Loucy (cell line): ENCODE results near the gene MEF2A.

Experiments
- H2AFZ ChIP-seq: fragments of 200-600 bp; sonication (generic); 2 replicates; pipeline ENCODE4 v1.6.0; 2016; ENCODE audit warnings: antibody characterized with exemption, mild to moderate bottlenecking, low read length, moderate library complexity
- H3F3A ChIP-seq: fragments of 200-600 bp; 2 replicates; pipeline ENCODE4 v1.6.0; 2016; ENCODE audit warnings: antibody characterized with exemption, low read depth, mild to moderate bottlenecking
- H3K27me3 ChIP-seq: fragments of 200-600 bp; sonication (generic); 2 replicates; pipeline ENCODE4 v1.6.1; 2014; ENCODE audit warnings: low read length, mild to moderate bottlenecking; ENCODE audit not compliant: insufficient read depth, poor library complexity, severe bottlenecking
- H3K36me3 ChIP-seq: fragments of 200-600 bp; sonication (generic); 2 replicates; pipeline ENCODE4 v1.6.1; 2016; ENCODE audit warnings: low read length; ENCODE audit not compliant: insufficient read depth
- H3K4me1 ChIP-seq: fragments of 200-600 bp; sonication (generic); 2 replicates; pipeline ENCODE4 v1.5.1; 2014; ENCODE audit warnings: low read length, mild to moderate bottlenecking; ENCODE audit not compliant: insufficient read depth, poor library complexity, severe bottlenecking
- H3K4me2 ChIP-seq: fragments of 200-600 bp; sonication (generic); 2 replicates; pipeline ENCODE4 v1.6.0; 2014; ENCODE audit warnings: antibody characterized with exemption, low read length, low read depth, mild to moderate bottlenecking; ENCODE audit not compliant: poor library complexity, severe bottlenecking
- H3K4me3 ChIP-seq: fragments of 200-600 bp; sonication (generic); 2 replicates; pipeline ENCODE4 v1.5.1; 2014; ENCODE audit warnings: low read length, mild to moderate bottlenecking, mixed read lengths; ENCODE audit not compliant: poor library complexity, severe bottlenecking
- H3K79me2 ChIP-seq: fragments of 200-600 bp; sonication (generic); 2 replicates; pipeline ENCODE4 v1.6.1; 2014; ENCODE audit warnings: low read length; ENCODE audit not compliant: insufficient read depth
- H3K9ac ChIP-seq: fragments of 200-600 bp; sonication (generic); 2 replicates; pipeline ENCODE4 v1.6.0; 2014; ENCODE audit warnings: mild to moderate bottlenecking, low read depth, low read length, moderate library complexity; ENCODE audit not compliant: poor library complexity, severe bottlenecking
- H3K9me2 ChIP-seq: fragments of 200-600 bp; sonication (generic); replicated peaks from 2 replicates; pipeline ENCODE4 v1.6.1; 2016; ENCODE audit warnings: low read depth, low read length, mixed read lengths
- H3K9me3 ChIP-seq: fragments of 200-600 bp; sonication (generic); 2 replicates; pipeline ENCODE4 v1.6.1; 2014; ENCODE audit warnings: mild to moderate bottlenecking, antibody characterized with exemption, low read length, low read depth; ENCODE audit not compliant: insufficient read depth
- H4K20me1 ChIP-seq: fragments of 200-600 bp; sonication (generic); 2 replicates; pipeline ENCODE4 v1.6.0; 2014; ENCODE audit warnings: antibody characterized with exemption, low read length, mild to moderate bottlenecking; ENCODE audit not compliant: insufficient read depth, poor library complexity, severe bottlenecking
- CTCF ChIP-seq: fragments of 200-600 bp; sonication (generic); conservative IDR thresholded peaks from 2 replicates; pipeline ENCODE4 v1.5.1; 2014; ENCODE audit warnings: mild to moderate bottlenecking, antibody characterized with exemption, low read length
- EZH2phosphoT487 ChIP-seq: fragments of 200-600 bp; IDR thresholded peaks from 2 replicates; pipeline ENCODE4 v1.6.1; 2018; ENCODE audit warnings: antibody characterized with exemption, mild to moderate bottlenecking, moderate library complexity, borderline replicate concordance

The MEF2A gene

GRCh38 chr15:99763827-99764226 lies 198.0 kb downstream of the MEF2A start:
- Histone ChIP-seq H2AFZ (no peak overlapping the region), H3K79me2 (no peaks in the 10 kb centered on the region), H3K4me2 (no peak overlapping the region), H4K20me1 (no peaks in the 10 kb centered on the region), H3K9me3 (no peaks in the 10 kb centered on the region), H3K4me3 (no peak overlapping the region), H3K36me3 (no peaks in the 10 kb centered on the region), H3K9ac (no peak overlapping the region), H3F3A (no peaks in the 10 kb centered on the region), H3K9me2 (no peaks in the 10 kb centered on the region), H3K27me3 (no peaks in the 10 kb centered on the region), H3K4me1 (no peaks in the 10 kb centered on the region)
- TF ChIP-seq CTCF (no peak), EZH2phosphoT487 (no peak)

DNA sequence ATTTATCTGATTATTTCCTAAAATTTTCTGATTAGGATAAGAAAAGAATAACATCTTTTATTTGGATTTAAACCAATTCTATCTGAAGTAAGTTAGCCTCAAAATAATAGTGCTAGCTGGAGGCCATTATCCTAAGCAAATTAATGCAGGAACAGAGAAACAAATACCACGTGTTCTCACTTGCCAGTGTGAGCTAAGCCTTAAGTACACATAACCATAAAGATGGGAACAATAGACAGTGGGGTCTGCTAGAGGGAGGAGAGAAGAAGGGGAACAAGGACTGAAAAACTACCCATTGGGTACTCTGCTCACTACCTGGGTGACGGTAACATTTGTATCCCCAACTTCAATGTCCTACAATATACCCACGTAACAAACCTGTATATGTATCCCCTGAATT lies 198.7 kb downstream of the MEF2A start:
- H2AFZ ChIP-seq = no peak overlapping the region
- H3K4me2 ChIP-seq = no peak overlapping the region
- H3K9me3 ChIP-seq = no peaks in the 10 kb centered on the region
- no peaks in the 10 kb centered on the region for H3K36me3 ChIP-seq
- no peak for TF ChIP-seq EZH2phosphoT487
- TF ChIP-seq CTCF = no peak
- no peak overlapping the region for H3K4me3 ChIP-seq
- H3K79me2 ChIP-seq = no peaks in the 10 kb centered on the region
- H3F3A ChIP-seq = no peaks in the 10 kb centered on the region
- H3K27me3 ChIP-seq = no peaks in the 10 kb centered on the region
- H3K9ac ChIP-seq = no peak overlapping the region
- H3K9me2 ChIP-seq = no peaks in the 10 kb centered on the region
- no peaks in the 10 kb centered on the region for H4K20me1 ChIP-seq
- no peaks in the 10 kb centered on the region for H3K4me1 ChIP-seq
